Keratinocyte (primary cell): ENCODE measurements around the gene SLC1A3. TPM values are rescaled to one million over a fixed set of nuclear protein-coding genes. Genes with fewer than 3 reads are reported as not detected.

ENCODE experiments used
- DNase-seq: peaks from one replicate; pipeline ENCODE4 v3.0.0-alpha.2; 2011; ENCODE audit warnings: low read depth, missing footprints, low spot score
- FAIRE-seq: peaks from 2 replicates; lab custom pipeline; 2011; peaks lifted over from hg19 to GRCh38; lab: Jason Lieb, UNC
- H2AFZ ChIP-seq: 2 replicates; pipeline ENCODE4 v1.6.0; 2012; ENCODE audit warnings: low read length, control low read depth, inconsistent platforms; ENCODE audit not compliant: control insufficient read depth
- H3K27ac ChIP-seq: 2 replicates; pipeline ENCODE4 v1.5.1; 2011; ENCODE audit warnings: low read length; ENCODE audit not compliant: control insufficient read depth, insufficient read depth
- H3K27me3 ChIP-seq: 3 replicates; pipeline ENCODE4 v1.6.0; 2011; ENCODE audit warnings: low read length; ENCODE audit not compliant: control insufficient read depth, insufficient read depth; ENCODE audit errors: extremely low read depth
- H3K36me3 ChIP-seq, 2 experiments: 2 replicates in 1 of 2; 3 replicates in 1 of 2; pipeline ENCODE4 v1.5.1; 2011; ENCODE audit warnings: low read length in 2 of 2, mild to moderate bottlenecking in 1 of 2; ENCODE audit not compliant: control insufficient read depth in 2 of 2, insufficient read depth in 2 of 2; ENCODE audit errors: extremely low read depth in 1 of 2
- H3K4me1 ChIP-seq: 3 replicates; pipeline ENCODE4 v1.5.1; 2011; ENCODE audit warnings: low read length; ENCODE audit not compliant: control insufficient read depth, insufficient read depth; ENCODE audit errors: extremely low read depth
- H3K4me2 ChIP-seq: 3 replicates; pipeline ENCODE4 v1.6.0; 2011; ENCODE audit warnings: low read depth, low read length; ENCODE audit not compliant: control insufficient read depth, insufficient read depth; ENCODE audit errors: extremely low read depth
- H3K4me3 ChIP-seq, 3 experiments: fragments of 200-600 bp in 1 of 3; sonication (generic) in 1 of 3; 2 replicates in 2 of 3; 3 replicates in 1 of 3; pipeline ENCODE4 v1.5.1; 2011 to 2016; ENCODE audit warnings: low read length in 3 of 3, mild to moderate bottlenecking in 3 of 3, control low read depth in 2 of 3, inconsistent platforms in 1 of 3, low read depth in 1 of 3, mixed read lengths in 1 of 3, mixed run types in 1 of 3, moderate library complexity in 1 of 3; ENCODE audit not compliant: control insufficient read depth in 2 of 3, insufficient read depth in 2 of 3; ENCODE audit errors: extremely low read depth in 1 of 3
- H3K79me2 ChIP-seq: 2 replicates; pipeline ENCODE4 v1.6.0; 2012; ENCODE audit warnings: low read length; ENCODE audit not compliant: control insufficient read depth, insufficient read depth
- H3K9ac ChIP-seq: 3 replicates; pipeline ENCODE4 v1.6.0; 2011; ENCODE audit warnings: low read length; ENCODE audit not compliant: control insufficient read depth, insufficient read depth; ENCODE audit errors: extremely low read depth
- H3K9me1 ChIP-seq: 3 replicates; pipeline ENCODE4 v1.6.0; 2011; ENCODE audit warnings: low read length; ENCODE audit not compliant: control insufficient read depth, insufficient read depth; ENCODE audit errors: extremely low read depth
- H3K9me3 ChIP-seq: 2 replicates; pipeline ENCODE4 v1.5.1; 2012; ENCODE audit warnings: low read depth, low read length; ENCODE audit not compliant: control insufficient read depth
- H4K20me1 ChIP-seq: 3 replicates; pipeline ENCODE4 v1.6.0; 2011; ENCODE audit warnings: low read length; ENCODE audit not compliant: control insufficient read depth, insufficient read depth; ENCODE audit errors: extremely low read depth
- EZH2 ChIP-seq: IDR thresholded peaks from one replicate; pipeline ENCODE4 v1.6.1; 2012; ENCODE audit warnings: inconsistent platforms, mild to moderate bottlenecking, low read length, moderate library complexity
- dilution Hi-C: fragments of 300-500 bp; cut with MboI; formaldehyde crosslinking; loops from one replicate; pipeline ENCODE4 v1.7.0; 2020; ENCODE audit warnings: low sequenced_read_pairs; ENCODE audit not compliant: extremely low pct_ligation_motif_present
- polyA plus RNA-seq, 5 experiments: library from polyadenylated mRNA; depleted of rRNA in 3 of 5; stranded (reverse) in 3 of 5; stranded (forward) in 1 of 5; unstranded in 1 of 5; fragments of >200 nt; gene quantifications; 1 replicate in 1 of 5; 2 replicates in 3 of 5; 3 replicates in 1 of 5; pipeline versions ENCODE4 v1.2.1 to v1.2.3, GENCODE V29; 2011 to 2012; ENCODE audit warnings: missing spikeins in 2 of 5, low read depth in 1 of 5, low replicate concordance in 1 of 5
- TF ChIP-seq, protein P1 (sequence below), 3 experiments: IDR thresholded peaks in 1 of 3; conservative IDR thresholded peaks in 1 of 3; optimal IDR thresholded peaks in 1 of 3; 2 replicates in 2 of 3; 3 replicates in 1 of 3; pipeline versions ENCODE3 to v1.5.1; 2011; ENCODE audit warnings: low read length in 3 of 3, mild to moderate bottlenecking in 3 of 3, moderate library complexity in 2 of 3, control low read depth in 1 of 3, inconsistent platforms in 1 of 3; ENCODE audit not compliant: insufficient read depth in 2 of 3; ENCODE audit errors: extremely low read depth in 1 of 3

The SLC1A3 gene
- polyA plus RNA-seq, 1 donor (not counting 4 experiments of a cell fraction or from before 2014, with no cell fraction given), result 22.2 TPM

- dilution Hi-C loops, result no loop called here
- no peak overlapping the region for H3K9ac ChIP-seq
- H3K27ac ChIP-seq, result no peak overlapping the region
- no peak overlapping the region for H3K4me3 ChIP-seq
- no peak overlapping the region for H3K4me2 ChIP-seq
- peaks cover 11% of the 10 kb centered on the region for H3K4me1 ChIP-seq
- no peaks in the 10 kb centered on the region for H3K36me3 ChIP-seq
- H3K79me2 ChIP-seq, result no peaks in the 10 kb centered on the region
- H3K9me1 ChIP-seq, result no peaks in the 10 kb centered on the region
- no peak for DNase-seq
- no peak for FAIRE-seq
- no peaks in the 10 kb centered on the region for H4K20me1 ChIP-seq
- H2AFZ ChIP-seq, result no peak overlapping the region
- no peaks in the 10 kb centered on the region for H3K9me3 ChIP-seq
- TF ChIP-seq EZH2, result no peak
- no peaks in the 10 kb centered on the region for H3K27me3 ChIP-seq
Measured at GRCh38 chr5:36598045-36598444, 8.4 kb upstream of the SLC1A3 start.

DNA sequence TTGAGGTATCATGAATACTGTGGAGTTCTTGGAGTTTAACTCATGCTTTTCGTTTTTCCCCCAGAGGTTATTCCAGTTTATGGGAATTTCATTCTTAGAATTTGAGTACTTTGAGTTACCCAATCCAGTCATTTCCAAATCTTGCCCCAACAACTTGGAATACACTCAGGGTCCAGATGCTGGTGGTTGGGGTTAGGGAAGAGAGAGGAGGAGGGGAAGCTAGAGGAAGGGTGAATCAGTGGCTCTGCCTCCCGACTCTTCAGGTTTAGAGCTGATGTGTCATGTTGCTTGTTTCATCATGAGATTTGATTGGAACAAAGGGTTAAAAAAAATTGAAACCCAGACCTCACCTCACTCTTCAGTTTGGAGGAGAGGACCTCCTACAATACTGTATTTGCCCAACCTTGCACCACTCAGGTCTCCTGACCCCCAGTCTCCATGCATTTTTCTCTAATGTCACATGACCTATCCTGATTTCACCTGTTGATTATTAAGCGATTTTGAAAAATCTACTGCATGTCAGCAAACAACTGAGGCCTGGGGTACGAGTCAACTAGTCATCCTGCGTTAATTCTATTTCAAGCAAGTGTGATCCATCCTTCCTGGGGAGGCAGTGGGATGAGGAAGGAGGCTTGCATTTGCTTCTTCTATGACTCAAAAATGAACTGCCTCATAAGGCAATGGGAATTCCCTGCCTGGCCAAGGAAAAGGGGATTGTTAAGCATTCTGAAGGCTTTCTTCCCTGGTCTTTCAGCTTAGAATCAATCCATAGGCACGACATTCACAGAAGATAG, 6.2 kb upstream of the SLC1A3 start:
- DNase-seq (no peak), FAIRE-seq (peak; percentile 58)
- no peaks in the 10 kb centered on the region for H3K27me3 ChIP-seq
- H3K4me2 ChIP-seq, result no peak overlapping the region
- H3K9me1 ChIP-seq, result no peaks in the 10 kb centered on the region
- TF ChIP-seq EZH2, result no peak
- TF ChIP-seq, protein P1, sequence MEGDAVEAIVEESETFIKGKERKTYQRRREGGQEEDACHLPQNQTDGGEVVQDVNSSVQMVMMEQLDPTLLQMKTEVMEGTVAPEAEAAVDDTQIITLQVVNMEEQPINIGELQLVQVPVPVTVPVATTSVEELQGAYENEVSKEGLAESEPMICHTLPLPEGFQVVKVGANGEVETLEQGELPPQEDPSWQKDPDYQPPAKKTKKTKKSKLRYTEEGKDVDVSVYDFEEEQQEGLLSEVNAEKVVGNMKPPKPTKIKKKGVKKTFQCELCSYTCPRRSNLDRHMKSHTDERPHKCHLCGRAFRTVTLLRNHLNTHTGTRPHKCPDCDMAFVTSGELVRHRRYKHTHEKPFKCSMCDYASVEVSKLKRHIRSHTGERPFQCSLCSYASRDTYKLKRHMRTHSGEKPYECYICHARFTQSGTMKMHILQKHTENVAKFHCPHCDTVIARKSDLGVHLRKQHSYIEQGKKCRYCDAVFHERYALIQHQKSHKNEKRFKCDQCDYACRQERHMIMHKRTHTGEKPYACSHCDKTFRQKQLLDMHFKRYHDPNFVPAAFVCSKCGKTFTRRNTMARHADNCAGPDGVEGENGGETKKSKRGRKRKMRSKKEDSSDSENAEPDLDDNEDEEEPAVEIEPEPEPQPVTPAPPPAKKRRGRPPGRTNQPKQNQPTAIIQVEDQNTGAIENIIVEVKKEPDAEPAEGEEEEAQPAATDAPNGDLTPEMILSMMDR (optimal IDR thresholded peaks at IDR 0.05 in 1 of 3, IDR thresholded peaks at IDR 0.05 in 1 of 3, conservative IDR thresholded peaks at IDR 0.05 in 1 of 3; ENCODE audit: extremely low read depth in 1 of 3, insufficient read depth in 2 of 3, low read length in 3 of 3), result no peak
- no peaks in the 10 kb centered on the region for H3K9me3 ChIP-seq
- H4K20me1 ChIP-seq, result no peaks in the 10 kb centered on the region
- H3K4me3 ChIP-seq, result no peak overlapping the region
- dilution Hi-C loops, result no loop called here
- no peaks in the 10 kb centered on the region for H3K36me3 ChIP-seq
- no peak overlapping the region for H3K9ac ChIP-seq
- H3K27ac ChIP-seq, result peak overlapping the region; percentile 1
- no peaks in the 10 kb centered on the region for H3K79me2 ChIP-seq
- no peak overlapping the region for H2AFZ ChIP-seq
- H3K4me1 ChIP-seq, result peaks cover 11% of the 10 kb centered on the region
